Inflammatory macrophage treated with lipopolysaccharide for 1 hour (primary cell): Measurements from ENCODE around the gene RBM14.
"Not testable (repeated sequence)": the region's sequence is repeated elsewhere in the genome, so short reads cannot be mapped to it uniquely, and the experiment has no call there.

ENCODE experiments used
- DNase-seq, 2 donors: peaks; one replicate each; pipeline ENCODE4 v3.0.0-alpha.2; 2020 to 2022

RBM14 gene, protein sequence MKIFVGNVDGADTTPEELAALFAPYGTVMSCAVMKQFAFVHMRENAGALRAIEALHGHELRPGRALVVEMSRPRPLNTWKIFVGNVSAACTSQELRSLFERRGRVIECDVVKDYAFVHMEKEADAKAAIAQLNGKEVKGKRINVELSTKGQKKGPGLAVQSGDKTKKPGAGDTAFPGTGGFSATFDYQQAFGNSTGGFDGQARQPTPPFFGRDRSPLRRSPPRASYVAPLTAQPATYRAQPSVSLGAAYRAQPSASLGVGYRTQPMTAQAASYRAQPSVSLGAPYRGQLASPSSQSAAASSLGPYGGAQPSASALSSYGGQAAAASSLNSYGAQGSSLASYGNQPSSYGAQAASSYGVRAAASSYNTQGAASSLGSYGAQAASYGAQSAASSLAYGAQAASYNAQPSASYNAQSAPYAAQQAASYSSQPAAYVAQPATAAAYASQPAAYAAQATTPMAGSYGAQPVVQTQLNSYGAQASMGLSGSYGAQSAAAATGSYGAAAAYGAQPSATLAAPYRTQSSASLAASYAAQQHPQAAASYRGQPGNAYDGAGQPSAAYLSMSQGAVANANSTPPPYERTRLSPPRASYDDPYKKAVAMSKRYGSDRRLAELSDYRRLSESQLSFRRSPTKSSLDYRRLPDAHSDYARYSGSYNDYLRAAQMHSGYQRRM

GRCh38 chr11:66616379-66617154 is at the start of gene RBM14:
TSS of gene RBM14 (plus strand) at chr11:66616630. CDS start at chr11:66616721, 91 bp downstream.
- DNase-seq, result peak; percentile 99

DNA sequence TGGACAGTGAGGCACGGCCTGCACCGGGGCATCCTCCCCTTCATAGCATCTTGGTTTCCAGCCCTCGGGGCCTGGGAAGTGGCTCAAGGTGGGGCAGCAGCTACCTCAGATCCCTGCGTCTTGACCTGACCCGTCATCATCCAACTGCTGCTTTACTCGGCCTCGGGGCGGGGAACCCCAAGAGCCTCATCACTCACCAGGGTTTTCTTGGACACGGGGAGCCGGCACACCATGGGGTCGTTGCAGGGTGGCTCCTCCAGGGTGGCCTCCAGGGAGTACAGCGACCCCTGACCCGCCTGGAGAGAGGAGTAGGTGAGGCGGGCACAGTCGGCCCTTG is 48.7 kb upstream of the RBM14 start:
- DNase-seq, result no peak

GRCh38 chr11:66568124-66568916 is 48.1 kb upstream of the RBM14 start, which contains the start of gene CTSF:
TSS of gene CTSF (minus strand) at chr11:66568606. CDS start at chr11:66568486, 120 bp downstream.
- peak; percentile 54 to 77 for DNase-seq

GRCh38 chr11:66569076-66569475 is 47.4 kb upstream of the RBM14 start:
- DNase-seq, result no peak

DNA sequence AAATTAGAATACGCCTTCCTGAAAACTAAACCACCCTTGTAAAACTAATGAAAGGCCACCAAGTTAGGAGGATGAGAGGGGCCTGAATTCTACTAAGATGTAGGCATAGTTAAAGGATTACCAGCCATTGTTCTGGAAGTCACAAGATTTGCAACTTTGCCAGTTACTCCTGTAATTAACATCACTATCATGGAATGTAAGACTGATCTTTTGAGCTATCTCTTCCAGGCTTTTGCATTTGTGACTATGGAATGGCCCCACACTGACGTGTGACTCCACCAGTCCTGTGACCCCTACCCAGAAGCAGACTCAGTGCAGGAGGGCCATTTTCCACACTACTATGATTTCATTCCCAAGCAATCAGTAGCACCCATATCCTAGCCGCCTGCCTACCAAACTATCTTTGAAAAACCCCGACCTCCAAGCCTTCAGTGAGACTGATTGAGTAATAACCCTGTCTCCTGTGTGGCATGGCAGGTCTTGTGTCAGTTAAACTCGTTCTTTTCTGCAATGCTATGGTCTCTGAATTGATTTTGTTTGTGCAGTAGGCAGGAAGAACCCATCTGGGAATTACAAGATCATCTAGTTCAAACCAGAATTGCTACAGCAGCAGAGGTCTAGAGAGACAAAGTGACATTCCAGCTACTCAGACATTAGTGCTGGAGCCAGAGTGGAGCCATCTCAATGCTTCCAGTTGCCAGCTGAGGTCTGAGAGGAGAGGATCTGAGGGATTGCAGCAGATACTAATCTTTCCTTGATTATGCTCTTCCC is 46.2 kb upstream of the RBM14 start:
- no peak for DNase-seq

- DNase-seq, result no peak
These were observed 45.6 kb upstream of the RBM14 start for GRCh38 chr11:66570850-66571180.

DNA sequence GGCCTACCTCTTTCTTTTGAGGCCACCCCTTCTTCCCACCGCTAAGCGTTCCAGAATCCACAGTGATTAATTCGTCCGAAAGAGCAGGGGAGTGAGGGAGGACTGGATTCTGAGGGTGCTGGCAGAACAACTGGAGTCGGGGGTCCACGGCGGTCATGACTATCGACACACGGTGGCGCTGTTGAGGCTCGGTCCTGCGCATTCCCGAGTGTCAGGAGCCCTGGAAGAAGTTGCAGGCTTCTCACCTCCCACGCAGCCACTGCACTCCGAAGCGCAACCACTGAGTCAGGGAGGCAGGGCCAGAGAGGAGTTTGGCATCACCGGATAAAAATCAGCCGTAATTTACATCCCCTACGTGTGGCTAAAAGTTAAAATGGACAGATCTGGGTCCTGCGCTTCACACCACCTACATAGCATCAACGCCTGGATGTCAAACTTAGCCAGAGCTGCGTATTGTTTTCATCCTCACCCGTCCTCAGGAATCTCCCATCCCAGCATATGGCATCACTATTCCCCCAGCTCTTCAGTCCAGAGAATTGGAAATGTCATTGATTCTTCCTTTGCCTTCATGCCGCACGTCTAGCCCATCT is 37.3 kb upstream of the RBM14 start:
- DNase-seq, result peak; percentile 76 to 93

DNA sequence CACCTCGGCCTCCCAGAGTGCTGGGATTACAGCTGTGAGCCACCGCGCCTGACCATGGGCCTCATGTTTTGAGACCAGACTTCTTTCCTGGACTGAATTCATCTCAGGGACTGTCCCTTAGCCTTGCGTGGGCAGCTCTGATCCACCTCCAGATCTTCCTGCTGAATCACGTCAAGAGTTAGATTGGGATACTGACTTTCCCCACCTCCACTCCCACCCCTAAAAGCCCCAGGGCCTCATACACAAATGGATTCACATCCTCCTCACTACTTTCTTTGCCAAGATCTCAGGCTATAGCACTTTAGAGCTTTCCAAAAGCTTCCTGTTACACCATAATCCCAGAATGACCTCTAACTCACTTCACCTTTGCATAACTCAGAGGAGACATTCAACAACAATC is 35.6 kb upstream of the RBM14 start:
- peak; percentile 61 to 98 for DNase-seq

GRCh38 chr11:66581261-66581660 is 35.2 kb upstream of the RBM14 start:
- DNase-seq, result no peak

DNA sequence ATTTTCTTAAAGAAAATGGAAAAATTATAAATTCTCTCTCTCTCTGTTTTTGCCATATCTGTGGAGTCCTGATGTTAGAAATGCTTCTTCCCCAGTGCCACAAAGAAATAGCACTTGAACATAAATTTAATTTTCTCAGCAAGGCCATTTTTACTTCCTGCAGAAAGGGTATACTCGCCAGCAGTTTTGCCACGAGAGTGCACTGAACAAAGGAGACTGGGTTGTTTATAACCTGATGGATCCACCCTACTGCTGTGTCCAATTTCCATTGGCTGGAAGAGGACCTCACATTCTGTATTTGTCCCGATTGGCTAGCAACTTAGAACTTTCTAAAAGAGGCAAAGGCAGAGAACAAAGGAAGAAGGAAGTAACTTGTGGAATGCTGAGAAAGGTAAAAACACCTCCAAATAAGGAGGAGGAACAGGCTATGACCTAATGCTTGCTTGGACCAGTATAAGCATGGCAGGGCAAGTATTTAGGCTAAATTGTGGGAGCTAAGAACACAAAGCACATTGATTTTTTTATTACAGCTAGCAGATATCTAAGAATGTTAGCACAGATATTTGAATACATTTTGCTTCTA is 33.8 kb upstream of the RBM14 start:
- DNase-seq, result not testable (repeated sequence)

GRCh38 chr11:66585447-66585846 is 31.0 kb upstream of the RBM14 start:
- not testable (repeated sequence) for DNase-seq

- DNase-seq, result no peak
These were observed 30.3 kb upstream of the RBM14 start for GRCh38 chr11:66586136-66586535.

- DNase-seq, result not testable (repeated sequence)
These were observed 27.1 kb upstream of the RBM14 start for GRCh38 chr11:66589315-66589714.

GRCh38 chr11:66589996-66590675 is 26.3 kb upstream of the RBM14 start:
- no peak for DNase-seq

DNA sequence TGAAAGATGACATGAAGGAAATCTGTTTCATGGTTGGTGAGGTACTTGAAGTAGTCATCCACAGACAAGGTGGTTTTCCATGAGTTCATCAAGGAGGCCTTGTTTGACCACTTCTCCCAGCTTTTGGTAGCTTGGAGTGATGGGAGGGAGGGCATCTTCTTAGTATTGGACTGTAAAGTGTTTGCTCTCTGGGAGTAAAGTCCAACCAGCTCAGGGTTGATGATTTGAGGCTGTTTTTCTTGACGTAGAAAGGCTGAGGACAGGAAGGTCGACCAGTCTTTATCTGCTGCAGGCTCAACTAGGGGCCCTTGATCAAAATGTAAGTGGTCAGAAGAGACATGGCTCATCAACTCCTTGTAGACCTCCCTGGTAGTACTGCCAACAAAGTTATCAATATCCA is 25.3 kb upstream of the RBM14 start:
- DNase-seq, result no peak

GRCh38 chr11:66592457-66593302 is 23.8 kb upstream of the RBM14 start, which contains the start of the genes CCDC87 and CCS:
TSS of gene CCDC87 (minus strand) at chr11:66593063. CDS start at chr11:66593015, 48 bp downstream.
TSS of gene CCS (plus strand) at chr11:66593185. CDS start at chr11:66593262, 77 bp downstream.
- peak; percentile 94 to 98 for DNase-seq

- DNase-seq, result no peak
These were observed 23.2 kb upstream of the RBM14 start for GRCh38 chr11:66593303-66593635.

DNA sequence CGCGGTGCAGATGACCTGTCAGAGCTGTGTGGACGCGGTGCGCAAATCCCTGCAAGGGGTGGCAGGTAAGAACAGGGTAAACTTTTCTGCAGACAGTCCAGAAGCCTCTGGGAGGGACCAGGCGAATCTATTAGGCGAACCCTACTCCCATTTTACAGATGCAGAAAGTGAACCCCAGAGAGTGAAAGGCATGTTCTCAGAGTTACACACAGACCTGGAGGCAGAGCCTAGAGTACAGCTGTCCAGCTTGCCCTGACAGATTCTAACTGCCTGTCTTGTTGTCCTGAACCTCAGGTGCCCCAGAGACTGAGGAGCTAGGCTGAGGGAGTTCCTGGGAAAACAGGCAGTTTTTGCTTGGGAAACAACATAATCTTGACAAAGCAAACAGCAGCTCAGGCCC is 22.8 kb upstream of the RBM14 start:
- DNase-seq, result no peak

DNA sequence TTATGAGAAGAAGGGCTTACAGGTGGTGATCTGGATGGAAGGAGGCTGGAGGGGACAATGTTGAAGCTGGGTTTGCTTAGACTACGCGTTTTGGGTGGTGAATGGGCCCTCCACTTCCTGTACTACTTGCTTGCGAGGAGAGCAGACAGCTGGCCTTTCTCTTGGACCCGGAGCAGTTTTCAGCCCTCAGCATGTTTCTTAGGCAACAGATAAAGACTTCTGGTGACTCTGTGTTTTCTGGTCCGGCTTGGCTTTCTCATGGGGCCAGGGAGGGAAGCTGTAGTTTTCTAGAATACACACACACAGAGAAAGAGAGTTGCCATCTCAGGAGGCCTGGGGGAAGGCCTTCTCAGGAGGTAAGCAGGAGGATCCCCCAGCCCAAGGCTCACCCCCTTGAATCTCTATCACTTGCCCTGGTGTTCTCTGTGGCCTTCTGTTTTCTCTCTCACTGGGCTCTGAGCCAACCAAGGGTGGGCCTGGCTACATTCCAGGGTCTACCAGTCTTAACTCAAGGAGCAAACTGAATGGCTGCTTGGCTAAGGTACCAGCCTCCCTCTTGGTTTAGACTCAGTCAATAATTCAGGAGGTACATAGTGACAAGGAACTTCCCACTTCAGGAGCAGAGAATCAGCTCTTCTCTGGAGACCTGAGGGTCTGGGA is 21.1 kb upstream of the RBM14 start:
- DNase-seq, result no peak
